Myocyte (in vitro differentiated cells): Measurements from ENCODE around the gene S1PR5. TPM values are rescaled to one million over a fixed set of nuclear protein-coding genes. Genes with fewer than 3 reads are reported as not detected.
A peak's percentile ranks its signal among the peaks of the same experiment; 100 is the strongest.
"Not testable (repeated sequence)": the region's sequence is repeated elsewhere in the genome, so short reads cannot be mapped to it uniquely, and the experiment has no call there.

Experiments used
- DNase-seq: peaks from one replicate; pipeline ENCODE4 v3.0.0-alpha.2; 2012; ENCODE audit warnings: low read depth
- total RNA-seq: library from RNA; depleted of rRNA; stranded (reverse); fragments of >200 nt; gene quantifications from 2 replicates; pipeline ENCODE4 v1.2.3, GENCODE V29; 2014

S1PR5 gene
- total RNA-seq, 1 donor from 2014 or later = 0.21 TPM

DNA sequence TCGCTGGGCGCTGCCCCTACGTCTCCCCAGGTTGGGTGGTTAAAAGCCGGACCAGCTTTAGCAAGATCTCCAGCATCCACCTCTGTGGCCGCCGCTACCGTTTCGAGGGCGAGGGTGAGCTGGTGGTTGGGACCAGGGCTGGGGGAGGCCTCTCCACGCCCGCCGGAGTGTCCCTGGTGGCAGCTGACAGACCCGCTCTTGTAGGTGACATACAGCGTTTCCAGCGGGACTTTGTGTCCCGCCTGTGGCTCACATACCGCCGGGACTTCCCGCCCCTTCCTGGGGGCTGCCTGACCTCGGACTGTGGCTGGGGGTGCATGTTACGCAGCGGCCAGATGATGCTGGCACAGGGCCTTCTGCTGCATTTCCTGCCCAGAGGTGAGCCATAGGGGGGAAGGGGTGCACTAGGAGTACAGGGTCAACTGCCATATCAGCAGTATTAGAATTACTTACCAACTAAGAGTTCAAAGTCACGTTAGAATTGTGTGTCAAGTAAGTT lies 27.6 kb upstream of the S1PR5 start:
- DNase-seq = no peak

DNA sequence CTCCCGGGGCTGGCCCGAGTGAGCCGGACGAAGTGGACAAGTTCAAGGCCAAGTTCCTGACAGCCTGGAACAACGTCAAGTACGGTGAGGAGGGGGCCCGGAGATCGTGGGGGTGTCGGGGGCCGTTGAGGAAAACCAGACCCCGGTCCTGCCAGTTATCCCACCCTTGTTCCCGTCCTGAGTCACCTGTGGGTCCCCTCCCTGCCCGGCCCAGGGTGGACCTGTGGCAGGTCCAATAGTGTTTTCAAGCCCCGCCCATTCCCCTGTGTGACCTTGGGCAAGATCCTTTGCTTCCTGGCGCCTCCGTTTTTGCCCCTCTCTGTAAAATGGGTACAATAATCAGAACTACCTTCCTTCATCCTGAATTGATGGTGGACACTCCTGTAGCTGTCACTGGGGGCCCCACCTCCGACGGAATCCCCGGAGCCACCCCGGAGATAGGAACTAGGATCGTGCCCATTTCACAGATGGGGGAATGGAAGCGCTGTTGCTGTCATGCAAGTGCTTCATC lies 27.1 kb upstream of the S1PR5 start:
- no peak for DNase-seq

DNA sequence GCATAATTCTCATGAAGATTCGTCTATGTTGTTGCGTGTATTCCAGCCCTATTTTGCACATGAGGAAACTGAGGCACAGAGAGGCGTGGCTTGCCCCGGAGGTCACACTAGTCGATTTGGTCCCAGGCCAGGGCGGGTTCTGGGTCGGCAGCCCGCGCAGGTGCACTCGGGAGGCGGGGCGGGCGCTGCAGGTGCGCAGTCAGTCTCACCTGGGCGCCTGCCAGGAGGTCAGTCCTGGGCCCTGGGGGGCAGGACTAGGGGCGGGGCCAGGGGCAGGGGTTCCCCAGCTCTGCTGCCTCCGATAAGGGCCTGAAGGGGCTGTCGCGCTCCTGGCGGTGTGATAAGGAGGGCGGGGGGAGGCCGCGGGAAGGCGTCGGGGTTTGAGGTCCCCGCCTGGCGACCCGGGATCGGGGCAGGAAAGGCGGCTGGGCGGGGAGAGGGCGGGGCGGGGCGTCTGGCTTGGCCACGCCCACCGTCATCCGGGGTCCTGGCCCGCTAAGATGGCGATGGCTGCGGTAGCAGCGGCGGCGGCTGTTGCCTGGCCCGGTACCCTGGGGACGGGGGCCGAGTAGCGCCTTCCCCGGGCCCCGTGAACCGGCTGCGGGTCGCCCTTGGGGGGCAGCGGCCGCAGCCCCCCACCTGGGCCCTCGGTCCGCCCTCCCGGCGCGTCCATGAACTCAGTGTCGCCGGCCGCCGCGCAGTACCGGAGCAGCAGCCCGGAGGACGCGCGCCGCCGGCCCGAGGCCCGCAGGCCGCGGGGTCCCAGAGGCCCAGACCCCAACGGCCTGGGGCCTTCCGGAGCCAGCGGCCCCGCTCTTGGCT lies 26.4 kb upstream of the S1PR5 start, which contains the start of gene ATG4D:
Gene ATG4D (plus strand): TSS at position 485 of the 822 bp plus-strand sequence. CDS start 187 bp downstream, at position 672.
- peak; percentile 76 for DNase-seq

DNA sequence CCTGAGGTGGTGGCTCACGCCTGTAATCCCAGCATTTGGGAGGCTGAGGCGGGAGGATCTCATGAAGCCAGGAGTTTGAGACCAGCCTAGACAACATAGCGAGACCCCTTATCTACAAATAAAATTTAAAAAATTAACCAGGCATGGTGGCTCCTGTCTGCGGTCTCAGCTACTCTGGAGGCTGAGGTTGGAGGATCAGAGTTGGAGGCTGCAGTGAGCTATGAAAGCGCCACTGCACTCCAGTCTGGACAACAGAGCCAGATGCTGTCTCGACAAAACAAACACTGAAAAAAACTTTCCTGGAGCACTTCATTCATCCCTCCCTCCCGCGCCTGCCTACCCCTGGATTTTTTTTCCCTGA lies 25.8 kb upstream of the S1PR5 start:
- DNase-seq = no peak

DNA sequence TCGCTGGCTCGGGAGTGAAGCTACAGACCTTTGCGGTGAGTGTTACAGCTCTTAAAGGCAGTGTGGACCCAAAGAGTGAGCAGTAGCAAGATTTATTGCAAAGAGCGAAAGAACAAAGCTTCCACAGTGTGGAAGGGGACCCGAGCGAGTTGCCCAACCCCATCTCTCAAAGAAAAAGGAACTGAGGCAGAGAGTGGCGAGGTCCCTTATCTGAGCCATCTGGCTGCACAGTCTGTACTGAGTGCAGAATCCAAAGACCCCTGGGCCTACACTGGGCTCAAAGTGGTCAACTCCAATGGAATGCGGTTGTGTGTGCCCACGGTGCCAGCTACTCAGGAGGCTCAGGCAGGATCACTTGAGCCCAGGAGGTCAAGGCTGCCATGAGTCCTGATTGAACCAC lies 21.8 kb upstream of the S1PR5 start:
- DNase-seq = not testable (repeated sequence)

DNA sequence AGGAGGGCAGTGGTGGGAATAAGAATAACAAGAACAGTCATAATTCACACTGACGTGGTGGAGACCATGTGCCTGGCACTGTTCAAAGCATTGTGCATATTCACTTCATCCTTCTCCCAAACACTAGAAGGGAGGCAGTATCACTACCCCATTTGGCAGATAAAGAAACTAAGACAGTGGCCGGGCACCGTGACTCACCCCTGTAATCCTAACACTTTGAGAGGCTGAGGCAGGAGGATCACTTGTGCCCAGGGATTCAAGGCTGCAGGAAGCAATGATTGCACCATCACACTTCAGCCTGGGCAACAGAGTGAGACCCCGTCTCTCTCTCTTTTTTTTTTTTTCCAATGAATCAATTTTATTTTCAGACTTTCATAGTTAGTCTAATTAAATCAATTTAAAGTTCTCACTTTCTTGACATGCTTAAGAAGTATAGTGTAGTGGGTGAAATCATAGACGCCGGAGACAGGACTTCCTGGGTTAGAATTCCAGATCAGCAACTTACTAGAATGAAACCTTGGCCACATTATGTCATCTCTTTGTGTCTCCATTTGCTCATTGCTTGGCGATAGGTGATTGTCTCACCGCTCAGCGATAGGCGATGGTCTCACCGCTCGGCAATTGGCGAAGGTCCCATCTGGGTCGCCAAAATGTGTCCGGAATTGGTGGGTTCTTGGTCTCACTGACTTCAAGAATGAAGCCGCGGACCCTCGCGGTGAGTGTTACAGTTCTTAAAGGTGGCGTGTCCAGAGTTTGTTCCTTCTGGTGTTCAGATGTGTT lies 21.1 kb upstream of the S1PR5 start:
- no peak for DNase-seq

DNA sequence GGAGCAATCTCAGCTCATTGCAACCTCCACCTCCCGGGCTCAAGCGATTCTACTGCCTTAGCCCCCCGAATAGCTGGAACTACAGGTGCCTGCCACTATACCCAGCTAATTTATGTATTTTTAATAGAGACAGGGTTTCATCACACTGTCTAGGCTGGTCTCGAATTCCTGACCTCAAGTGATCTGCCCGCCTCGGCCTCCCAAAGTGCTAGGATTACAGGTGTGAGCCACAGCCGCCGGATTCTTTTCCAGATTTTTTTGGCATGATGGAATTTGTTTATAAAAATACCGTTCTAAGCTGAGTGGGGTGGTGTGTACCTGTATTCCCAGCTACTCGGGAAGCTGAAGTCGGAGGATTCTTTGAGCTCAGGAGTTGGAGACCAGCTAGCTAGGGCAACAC lies 20.4 kb upstream of the S1PR5 start:
- DNase-seq = no peak

DNA sequence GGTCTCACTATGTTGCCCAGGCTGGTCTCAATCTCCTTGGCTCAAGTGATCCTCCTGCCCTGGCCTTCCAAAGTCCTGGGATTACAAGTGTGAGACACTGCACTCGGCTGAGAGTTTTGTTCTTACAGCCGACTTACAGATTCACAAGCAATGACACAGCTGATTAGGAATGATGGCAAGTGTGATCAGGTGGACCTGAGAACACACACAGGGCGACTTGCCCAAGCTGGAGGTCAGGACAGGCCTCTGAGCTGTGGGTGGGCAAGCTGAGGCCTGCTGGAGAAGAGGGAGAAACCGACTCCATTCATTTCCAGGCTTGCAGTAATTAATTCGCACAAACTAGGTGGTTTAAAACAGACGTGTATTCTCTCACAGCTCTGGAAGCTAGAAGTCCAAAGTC lies 18.4 kb upstream of the S1PR5 start:
- DNase-seq = no peak

DNA sequence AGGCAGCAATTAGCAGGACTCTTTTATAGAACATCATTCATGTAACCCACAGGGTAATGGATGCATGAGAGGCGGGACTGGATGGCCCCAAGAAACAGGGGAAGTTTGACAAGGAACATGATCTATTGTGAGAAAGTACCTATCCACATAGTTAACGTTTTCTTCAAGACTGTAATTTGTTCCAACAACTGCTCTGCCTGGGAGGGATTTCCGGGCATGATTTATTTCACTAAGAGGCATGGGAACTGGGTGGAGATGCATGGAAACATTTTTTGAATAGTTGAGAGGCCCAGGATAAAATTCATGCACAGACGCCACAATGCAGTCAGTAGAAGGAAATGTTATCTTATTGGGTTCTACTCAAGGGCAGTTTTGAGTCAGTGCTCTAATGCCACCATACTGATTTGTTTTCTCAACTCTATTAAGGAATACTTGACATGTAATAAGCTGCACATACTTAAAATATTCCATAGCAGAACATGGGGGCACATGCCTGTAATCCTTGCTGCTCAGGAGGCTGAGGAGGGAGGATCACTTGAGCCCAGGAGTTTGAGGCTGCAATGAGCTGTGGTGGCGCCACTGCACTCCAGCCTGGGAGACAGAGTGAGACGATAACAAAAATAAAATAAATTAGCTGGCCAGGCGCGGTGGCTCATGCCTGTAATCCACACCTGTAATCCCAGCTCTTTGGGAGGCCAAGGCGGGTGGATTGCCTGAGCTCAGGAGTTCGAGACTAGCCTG lies 16.6 kb upstream of the S1PR5 start:
- DNase-seq = peak; percentile 65

DNA sequence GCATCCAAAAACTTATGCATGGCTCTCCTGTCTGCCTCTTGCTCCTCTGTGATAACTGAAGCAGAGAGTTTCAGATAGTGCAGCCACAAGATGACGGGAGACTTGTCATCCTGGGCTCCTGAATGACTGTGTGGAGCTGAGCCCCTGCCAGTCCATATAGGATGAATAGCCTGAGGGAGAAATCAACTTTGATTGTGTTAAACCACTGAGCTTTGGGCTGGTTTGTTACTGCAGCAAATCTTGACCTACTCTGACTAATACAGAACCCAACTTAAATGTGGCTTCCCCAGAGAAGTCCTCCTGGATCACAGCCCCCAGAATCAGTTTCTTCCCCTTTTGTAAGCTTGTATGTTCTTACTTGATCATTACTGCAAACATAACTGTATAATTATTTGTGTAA lies 15.2 kb upstream of the S1PR5 start:
- DNase-seq = no peak

DNA sequence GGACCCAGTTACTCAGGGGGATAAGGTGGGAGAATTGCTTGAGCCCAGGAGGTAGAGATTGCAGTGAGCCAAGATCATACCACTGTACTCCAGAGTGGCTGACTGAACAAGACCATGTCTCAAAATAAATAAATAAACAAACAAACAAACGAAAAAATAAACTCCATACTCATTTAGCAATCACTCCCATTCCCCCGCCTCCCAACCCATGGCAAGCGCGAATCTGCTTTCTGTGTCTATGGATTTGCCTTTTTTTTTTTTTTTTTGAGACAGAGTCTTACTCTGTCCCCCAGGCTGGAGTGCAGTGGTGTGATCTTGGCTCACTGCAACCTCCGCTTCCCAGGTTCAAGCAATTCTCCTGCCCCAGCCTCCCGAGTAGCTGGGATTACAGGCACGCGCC lies 9.6 kb upstream of the S1PR5 start:
- DNase-seq = not testable (repeated sequence)

DNA sequence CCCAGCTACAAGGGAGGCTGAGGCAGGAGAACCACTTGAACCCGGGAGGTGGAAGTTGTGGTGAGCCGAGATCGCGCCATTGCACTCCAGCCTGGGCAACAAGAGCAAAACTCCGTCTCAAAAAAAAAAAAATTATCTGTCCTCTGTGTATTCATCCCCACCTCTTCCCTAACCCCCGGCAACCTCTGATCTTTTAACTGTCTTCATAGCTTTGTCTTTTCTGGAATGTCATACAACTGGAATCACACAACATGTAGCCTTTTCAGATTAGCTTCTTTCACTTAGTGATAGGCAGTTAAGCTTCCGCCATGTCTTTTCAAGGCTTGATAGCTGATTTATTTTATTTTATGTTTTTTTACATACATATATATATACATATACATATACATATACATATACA lies 8.4 kb upstream of the S1PR5 start:
- DNase-seq = no peak

DNA sequence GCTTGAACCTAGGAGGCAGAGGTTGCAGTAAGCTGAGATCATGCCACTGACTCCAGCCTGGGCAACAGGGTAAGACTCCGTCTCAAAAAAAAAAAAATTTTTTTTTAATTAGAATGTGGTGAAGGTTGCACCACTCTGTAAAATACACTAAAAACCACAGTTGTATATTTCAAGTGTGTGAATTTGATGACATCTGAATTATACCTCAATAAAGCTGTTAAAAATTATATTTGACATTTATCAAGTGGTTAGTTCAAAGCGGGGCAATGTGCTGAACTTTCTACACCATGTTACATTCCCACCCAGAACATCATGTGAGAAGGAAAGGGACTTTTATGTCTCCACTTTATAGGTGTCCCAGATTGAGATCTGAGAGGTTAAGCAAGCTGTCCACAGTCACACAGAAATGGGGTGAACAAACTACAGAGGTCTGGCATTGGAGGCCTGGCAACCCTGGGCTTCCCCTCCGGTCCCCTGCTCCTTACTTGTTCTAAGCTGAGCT lies 5.9 kb upstream of the S1PR5 start:
- no peak for DNase-seq

DNA sequence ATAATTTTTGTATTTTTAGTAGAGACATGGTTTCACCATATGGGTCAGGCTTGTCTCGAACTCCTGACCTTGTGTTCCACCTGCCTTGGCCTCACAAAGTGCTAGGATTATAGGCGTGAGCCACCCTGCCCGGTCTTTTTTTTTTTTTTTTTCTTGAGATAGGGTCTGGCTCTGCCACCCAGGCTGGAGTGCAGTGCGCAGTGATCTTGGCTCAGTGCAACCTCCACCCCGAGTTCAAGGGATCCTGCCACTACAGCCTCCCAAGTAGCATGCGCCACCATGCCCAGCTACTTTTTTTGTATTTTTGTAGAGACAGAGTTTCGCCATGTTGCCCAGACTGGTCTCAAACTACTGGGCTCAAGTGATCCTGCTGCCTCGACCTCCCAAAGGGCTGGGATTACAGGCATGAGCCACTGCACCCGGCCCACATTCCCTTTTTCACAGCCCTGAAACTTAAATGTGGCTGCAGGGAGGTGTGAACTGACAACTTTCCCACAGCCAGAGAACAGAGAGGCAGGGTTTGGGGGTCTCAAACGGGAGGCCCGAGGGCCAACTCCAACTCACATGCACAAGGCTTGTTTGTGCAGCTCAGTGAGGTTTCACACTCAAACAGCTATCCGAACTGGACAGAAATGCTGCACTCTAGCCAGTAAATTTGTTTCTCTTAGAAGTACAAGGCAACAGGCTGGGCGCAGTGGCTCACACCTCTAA lies 4.4 kb upstream of the S1PR5 start:
- no peak for DNase-seq

DNA sequence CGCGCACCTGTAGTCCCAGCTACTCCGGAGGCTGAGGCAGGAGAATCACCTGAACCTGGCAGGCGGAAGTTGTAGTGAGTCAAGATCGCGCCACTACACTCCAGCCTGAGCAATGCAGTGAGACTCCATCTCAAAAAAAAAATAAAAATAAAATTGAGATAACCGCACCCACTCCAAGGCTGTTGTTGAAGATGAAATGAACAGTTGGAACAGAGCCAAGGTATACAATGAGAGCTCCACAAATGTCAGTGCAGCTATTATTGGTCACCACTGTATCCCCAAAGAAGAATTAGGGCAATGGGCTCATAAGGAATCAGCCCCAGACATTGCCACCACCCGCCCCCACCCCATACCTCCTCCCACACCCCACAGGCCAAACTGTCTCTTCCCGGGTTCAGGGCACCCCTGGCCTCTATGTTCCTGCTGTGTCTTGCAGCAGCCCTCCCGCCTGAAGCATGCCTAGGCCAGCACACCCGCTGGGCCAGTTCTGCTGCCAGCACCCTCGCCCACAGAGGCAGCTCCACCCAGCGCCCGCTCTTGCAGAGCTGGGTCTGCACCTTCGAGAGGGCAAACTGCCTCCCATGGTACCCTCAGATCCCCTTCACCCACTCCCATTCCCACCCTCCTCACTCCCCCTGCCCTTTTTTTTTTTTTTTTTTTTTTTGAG lies 3.5 kb upstream of the S1PR5 start:
- no peak for DNase-seq

DNA sequence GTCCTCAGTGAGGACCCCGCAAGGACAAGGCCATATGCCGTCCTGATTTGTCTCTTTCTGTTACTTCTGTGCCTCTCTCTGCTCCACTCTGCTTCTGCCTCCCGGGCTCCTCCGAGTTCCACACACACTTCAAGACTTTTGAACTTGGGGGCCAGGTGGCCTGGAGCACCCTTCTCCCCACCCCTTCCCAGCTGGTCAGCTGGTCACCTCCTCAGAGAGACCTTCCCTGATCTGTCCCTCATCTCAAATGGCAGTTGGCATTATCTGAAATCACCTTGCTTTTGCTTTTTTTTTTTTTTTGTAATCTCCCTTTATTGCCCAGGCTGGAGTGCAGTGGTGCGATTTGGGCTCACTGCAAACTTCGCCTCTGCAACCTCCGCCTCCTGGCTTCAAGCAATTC lies 2.2 kb upstream of the S1PR5 start:
- DNase-seq = no peak

DNA sequence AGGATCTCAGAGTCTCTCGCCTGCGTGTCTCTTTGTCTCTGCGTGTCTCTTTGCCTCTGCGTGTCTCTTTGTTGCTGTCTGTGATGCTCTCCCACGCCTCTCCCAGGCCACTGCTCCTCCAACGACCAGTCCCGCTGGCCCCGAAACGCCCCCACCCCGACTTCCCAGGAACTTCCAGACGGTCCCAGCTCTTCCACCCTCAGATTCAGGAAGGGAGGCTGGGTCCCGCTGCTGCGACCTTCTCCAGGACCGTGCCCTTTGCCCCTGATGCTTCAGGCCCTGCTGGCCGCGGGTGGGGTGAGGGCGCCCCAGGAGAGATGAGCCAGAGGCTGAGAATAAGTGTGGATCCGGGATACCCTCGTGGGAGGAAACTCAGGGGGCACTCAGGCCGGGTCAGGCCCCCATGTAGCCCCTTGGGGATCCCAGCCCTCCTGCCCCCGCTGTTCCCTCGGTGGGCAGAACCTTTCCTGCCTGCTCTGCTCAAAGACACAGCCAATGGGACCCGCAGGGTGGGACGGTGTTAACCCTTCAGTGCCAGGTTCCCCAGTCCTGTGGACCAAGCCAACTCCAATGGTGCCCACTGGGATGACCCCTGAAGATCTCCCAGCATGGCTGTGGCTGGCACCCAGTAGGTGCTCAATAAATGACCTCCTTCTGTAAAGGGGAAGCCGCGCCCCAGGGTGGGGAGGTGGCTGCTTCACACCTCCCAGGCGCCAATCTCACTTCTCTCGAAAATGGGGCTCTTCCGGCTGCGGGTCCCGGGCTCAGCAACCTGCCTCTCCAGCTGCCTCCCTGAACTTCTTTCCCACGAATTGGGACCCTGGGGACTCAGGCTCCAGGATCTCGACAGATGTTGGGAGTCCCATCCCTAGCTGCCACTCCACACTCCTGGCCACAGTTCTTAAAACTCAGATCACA lies 1.5 kb upstream of the S1PR5 start:
- DNase-seq = no peak

DNA sequence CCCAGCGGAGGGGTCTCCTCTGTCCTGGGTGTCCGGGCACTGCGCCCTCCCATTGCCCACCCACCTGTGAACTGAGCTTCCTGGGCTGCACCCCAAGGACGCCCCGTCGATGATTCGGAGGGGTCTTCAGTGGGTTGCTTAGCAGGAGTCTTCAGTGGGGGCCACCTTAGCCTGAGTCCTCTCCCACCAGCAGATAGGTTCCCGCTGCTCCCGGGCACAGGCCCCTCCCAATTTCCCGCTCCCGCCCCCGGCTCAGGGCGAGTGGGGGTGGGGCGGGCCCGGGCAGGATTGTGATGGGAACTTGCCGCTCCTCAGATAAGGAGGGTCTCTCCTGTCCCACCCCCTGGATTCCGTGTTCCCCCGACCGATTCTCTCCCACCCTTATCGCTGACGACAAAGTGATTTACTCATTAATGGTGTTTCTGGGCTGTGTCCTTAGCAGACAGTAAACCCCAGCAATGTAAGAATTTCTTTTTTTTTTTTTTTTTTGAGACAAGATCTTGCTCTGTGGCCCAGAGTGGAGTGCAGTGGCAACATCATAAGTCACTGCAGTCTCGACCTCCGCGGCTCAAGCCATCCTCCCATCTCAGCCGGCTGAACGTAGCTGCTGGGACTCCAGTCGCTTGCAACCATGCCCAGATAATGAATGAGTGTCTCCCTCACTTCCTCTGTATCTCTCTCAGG lies 655 bp upstream of the S1PR5 start:
- no peak for DNase-seq
